HEK293 (cell line): ENCODE results near the gene COX20.

Source experiments
- KLF7 ChIP-seq: fragments of 450-650 bp; formaldehyde crosslinking; IDR thresholded peaks from 2 replicates; pipeline ENCODE4 v1.5.1; 2016; ENCODE audit warnings: missing biosample characterization, missing genetic modification characterization, borderline replicate concordance
- OVOL3 ChIP-seq: fragments of 450-650 bp; formaldehyde crosslinking; IDR thresholded peaks from 2 replicates; pipeline ENCODE4 v1.5.1; 2016; ENCODE audit warnings: missing biosample characterization, missing genetic modification characterization
- SETDB1 ChIP-seq: IDR thresholded peaks from one replicate; pipeline ENCODE4 v1.6.1; 2017; ENCODE audit warnings: mild to moderate bottlenecking, low read length, moderate library complexity, mixed read lengths; ENCODE audit not compliant: insufficient read length
- SP2 ChIP-seq: fragments of 450-650 bp; formaldehyde crosslinking; IDR thresholded peaks from 2 replicates; pipeline ENCODE4 v1.5.1; 2016; ENCODE audit warnings: missing biosample characterization, missing genetic modification characterization
- SP7 ChIP-seq: fragments of 450-650 bp; formaldehyde crosslinking; IDR thresholded peaks from 2 replicates; pipeline ENCODE4 v1.5.1; 2016; ENCODE audit warnings: missing biosample characterization, missing genetic modification characterization
- TCF7L2 ChIP-seq: IDR thresholded peaks from 2 replicates; pipeline ENCODE4 v1.6.1; 2011; ENCODE audit warnings: low read depth, mild to moderate bottlenecking, inconsistent platforms, low read length, moderate library complexity, borderline replicate concordance
- TSHZ1 ChIP-seq: fragments of 450-650 bp; formaldehyde crosslinking; IDR thresholded peaks from 2 replicates; pipeline ENCODE4 v1.5.1; 2016; ENCODE audit warnings: missing biosample characterization, missing genetic modification characterization, borderline replicate concordance
- WT1 ChIP-seq: fragments of 450-650 bp; formaldehyde crosslinking; IDR thresholded peaks from 2 replicates; pipeline ENCODE4 v1.5.1; 2016; ENCODE audit warnings: missing biosample characterization, missing genetic modification characterization
- YY1 ChIP-seq: fragments of 450-650 bp; formaldehyde crosslinking; IDR thresholded peaks from 2 replicates; pipeline ENCODE4 v1.5.1; 2018; ENCODE audit warnings: missing biosample characterization, missing genetic modification characterization
- ZBTB26 ChIP-seq: fragments of 450-650 bp; formaldehyde crosslinking; optimal IDR thresholded peaks from 2 replicates; pipeline ENCODE3; 2016; ENCODE audit warnings: missing biosample characterization, mild to moderate bottlenecking, missing genetic modification characterization
- ZBTB8A ChIP-seq: fragments of 450-650 bp; formaldehyde crosslinking; IDR thresholded peaks from 2 replicates; pipeline ENCODE4 v1.5.1; 2016; ENCODE audit warnings: missing biosample characterization, missing genetic modification characterization
- ZFP3 ChIP-seq: fragments of 450-650 bp; formaldehyde crosslinking; IDR thresholded peaks from 2 replicates; pipeline ENCODE4 v1.5.1; 2016; ENCODE audit warnings: low read depth, missing biosample characterization, missing genetic modification characterization
- ZNF16 ChIP-seq: fragments of 450-650 bp; formaldehyde crosslinking; IDR thresholded peaks from 2 replicates; pipeline ENCODE4 v1.5.1; 2016; ENCODE audit warnings: low read depth, missing biosample characterization, missing genetic modification characterization
- ZNF2 ChIP-seq: fragments of 450-650 bp; formaldehyde crosslinking; IDR thresholded peaks from 2 replicates; pipeline ENCODE4 v1.5.1; 2016; ENCODE audit warnings: missing biosample characterization, missing genetic modification characterization
- ZNF239 ChIP-seq: fragments of 450-650 bp; formaldehyde crosslinking; IDR thresholded peaks from 2 replicates; pipeline ENCODE4 v1.5.1; 2016; ENCODE audit warnings: missing biosample characterization, missing genetic modification characterization
- ZNF341 ChIP-seq: fragments of 450-650 bp; formaldehyde crosslinking; IDR thresholded peaks from 2 replicates; pipeline ENCODE4; 2016; ENCODE audit warnings: low read depth, missing biosample characterization, missing genetic modification characterization
- ZNF37A ChIP-seq: fragments of 450-650 bp; IDR thresholded peaks from 2 replicates; pipeline ENCODE4 v1.5.1; 2018; ENCODE audit warnings: missing biosample characterization, missing genetic modification characterization
- ZNF423 ChIP-seq: fragments of 450-650 bp; formaldehyde crosslinking; IDR thresholded peaks from 2 replicates; pipeline ENCODE4 v1.5.1; 2016; ENCODE audit warnings: missing biosample characterization, missing genetic modification characterization
- ZNF488 ChIP-seq: fragments of 450-650 bp; formaldehyde crosslinking; IDR thresholded peaks from 2 replicates; pipeline ENCODE4 v1.5.1; 2016; ENCODE audit warnings: missing biosample characterization, missing genetic modification characterization
- ZNF501 ChIP-seq: fragments of 450-650 bp; formaldehyde crosslinking; IDR thresholded peaks from 2 replicates; pipeline ENCODE4 v1.5.1; 2016; ENCODE audit warnings: missing biosample characterization, missing genetic modification characterization
- ZNF513 ChIP-seq: fragments of 450-650 bp; IDR thresholded peaks from 2 replicates; pipeline ENCODE4 v1.5.1; 2018; ENCODE audit warnings: missing biosample characterization, missing genetic modification characterization
- ZNF518A ChIP-seq: fragments of 450-650 bp; formaldehyde crosslinking; conservative IDR thresholded peaks from 2 replicates; pipeline ENCODE4 v1.5.1; 2016; ENCODE audit warnings: low read depth, missing biosample characterization, missing genetic modification characterization
- ZNF585B ChIP-seq: fragments of 450-650 bp; formaldehyde crosslinking; IDR thresholded peaks from 2 replicates; pipeline ENCODE4 v1.5.1; 2016; ENCODE audit warnings: missing biosample characterization, missing genetic modification characterization
- ZNF629 ChIP-seq: fragments of 450-650 bp; formaldehyde crosslinking; IDR thresholded peaks from 2 replicates; pipeline ENCODE4 v1.5.1; 2017; ENCODE audit warnings: missing biosample characterization, missing genetic modification characterization
- ZNF701 ChIP-seq: fragments of 450-650 bp; formaldehyde crosslinking; IDR thresholded peaks from 2 replicates; pipeline ENCODE4 v1.5.1; 2016; ENCODE audit warnings: missing biosample characterization, missing genetic modification characterization
- ZNF843 ChIP-seq: fragments of 450-650 bp; formaldehyde crosslinking; IDR thresholded peaks from 2 replicates; pipeline ENCODE4 v1.5.1; 2016; ENCODE audit warnings: missing biosample characterization, missing genetic modification characterization

The COX20 gene

GRCh38 chr1:244834543-244835275 is 749 bp upstream of the COX20 start (continued):
- TF ChIP-seq ZNF488 (tag by site-specific recombination) = no peak
- TF ChIP-seq ZNF2 = peak; percentile 95
- TF ChIP-seq YY1 (tag by site-specific recombination) = peak; percentile 90
- TF ChIP-seq ZNF423 (tag by site-specific recombination) = peak; percentile 49; the same call in 1 of the 2 replicates
- peak; percentile 47 for TF ChIP-seq ZNF513
- TF ChIP-seq ZNF239 (tag by site-specific recombination) = 0 out of 2 replicates have a peak, but pooled peaks have one; percentile 34
- peak; percentile 37; the same call in 1 of the 2 replicates for TF ChIP-seq SP7 (tag by site-specific recombination)
- no peak for TF ChIP-seq ZNF701 (tag by site-specific recombination)
- peak; percentile 36 for TF ChIP-seq SETDB1
- peak; percentile 49 for TF ChIP-seq ZNF501 (tag by site-specific recombination)
- peak; percentile 33 for TF ChIP-seq ZNF585B (tag by site-specific recombination)
- 0 out of 2 replicates have a peak, but pooled peaks have one; percentile 12 for TF ChIP-seq KLF7 (tag by site-specific recombination)
- TF ChIP-seq OVOL3 (tag by site-specific recombination) = 0 out of 2 replicates have a peak, but pooled peaks have one; percentile 37
- peak; percentile 14 for TF ChIP-seq ZNF843 (tag by site-specific recombination)
- TF ChIP-seq ZNF629 (tag by site-specific recombination) = peak; percentile 46
- no peak for TF ChIP-seq TSHZ1 (tag by site-specific recombination)
- TF ChIP-seq ZFP3 (tag by site-specific recombination) = peak; percentile 53
- TF ChIP-seq SP2 (tag by site-specific recombination) = peak; percentile 69; the same call in 1 of the 2 replicates
- peak; percentile 6 for TF ChIP-seq ZNF518A (tag by site-specific recombination)
- TF ChIP-seq ZNF341 (tag by site-specific recombination) = peak; percentile 49; the same call in 1 of the 2 replicates
- peak; percentile 51; the same call in 1 of the 2 replicates for TF ChIP-seq WT1 (tag by site-specific recombination)
- TF ChIP-seq ZBTB8A (tag by site-specific recombination) = peak; percentile 83
- no peak for TF ChIP-seq ZNF37A (tag by site-specific recombination)
- peak; percentile 8; the same call in 1 of the 2 replicates for TF ChIP-seq ZNF16 (tag by site-specific recombination)
- TF ChIP-seq ZBTB26 (tag by site-specific recombination) = peak; percentile 92
- 0 out of 2 replicates have a peak, but pooled peaks have one; percentile 14 for TF ChIP-seq TCF7L2
